Breast epithelium (tissue), 4 donors: ENCODE measurements around the gene REPIN1. TPM values are rescaled to one million over a fixed set of nuclear protein-coding genes. Genes with fewer than 3 reads are reported as not detected.
A peak's percentile ranks its signal among the peaks of the same experiment; 100 is the strongest.

ENCODE experiments used
- DNase-seq, 2 donors: peaks; one replicate each; pipeline ENCODE4 v3.0.0-alpha.2; 2019; ENCODE audit warnings: low spot score in 2 of 2
- H3K27ac ChIP-seq, 2 donors: fragments of 200-600 bp; sonication (generic) in 1 of 2; one replicate each; pipeline ENCODE4 v1.5.1; 2016 to 2019; ENCODE audit warnings: mild to moderate bottlenecking in 1 of 2
- H3K27me3 ChIP-seq, 2 donors: fragments of 200-600 bp; sonication (generic) in 1 of 2; one replicate each; pipeline versions ENCODE4 v1.5.1 to v1.6.0; 2017 to 2019; ENCODE audit warnings: control low read depth in 1 of 2, mild to moderate bottlenecking in 1 of 2
- H3K36me3 ChIP-seq: fragments of 200-600 bp; one replicate; pipeline ENCODE4 v1.5.1; 2019
- H3K4me1 ChIP-seq, 2 donors: fragments of 200-600 bp; sonication (generic); one replicate each; pipeline ENCODE4 v1.5.1; 2016 to 2019; ENCODE audit warnings: control low read depth in 1 of 2
- H3K4me3 ChIP-seq, 3 donors: fragments of 200-600 bp; sonication (generic); 1 replicate in 2 of 3; 2 replicates in 1 of 3; pipeline ENCODE4 v1.5.1; 2016 to 2019; ENCODE audit warnings: mild to moderate bottlenecking in 3 of 3, moderate library complexity in 2 of 3
- H3K9me3 ChIP-seq, 2 donors: fragments of 200-600 bp; sonication (generic) in 1 of 2; one replicate each; pipeline ENCODE4 v1.5.1; 2016 to 2019; ENCODE audit warnings: control low read depth in 1 of 2
- CTCF ChIP-seq, 3 donors: fragments of 450-650 bp; IDR thresholded peaks; one replicate each; pipeline ENCODE4 v1.5.1; 2016 to 2017; ENCODE audit warnings: antibody characterized with exemption in 3 of 3, mild to moderate bottlenecking in 3 of 3, moderate library complexity in 3 of 3
- POLR2A ChIP-seq: fragments of 450-650 bp; IDR thresholded peaks from one replicate; pipeline ENCODE4 v1.6.1; 2016; ENCODE audit warnings: antibody characterized with exemption, mild to moderate bottlenecking, moderate library complexity
- POLR2AphosphoS5 ChIP-seq, 3 donors: sonication (generic); formaldehyde crosslinking; IDR thresholded peaks; one replicate each; pipeline ENCODE4 v1.6.1; 2017; ENCODE audit warnings: antibody characterized with exemption in 3 of 3
- intact Hi-C: fragments of 100-400 bp; cut with DNase I; formaldehyde crosslinking; loops from one replicate; pipeline ENCODE4 v1.15.1; 2023; ENCODE audit warnings: low total_unique reads
- total RNA-seq, 3 donors: library from RNA; depleted of rRNA; stranded (reverse); fragments of >200 nt; gene quantifications; one replicate each; pipeline ENCODE4 v1.1.0, GENCODE V29; 2016

The REPIN1 gene
- total RNA-seq, 3 donors from 2014 or later, result 43.7 to 70.8 (median 68.2) TPM

- no peaks in the 10 kb centered on the region for H3K36me3 ChIP-seq
- no peaks in the 10 kb centered on the region for H3K9me3 ChIP-seq
- peak in 1 of 2 donors; percentile 7 for DNase-seq
- H3K27ac ChIP-seq, result no peak overlapping the region
- TF ChIP-seq CTCF (IDR thresholded peaks at IDR 0.05), result no peak
- no peak for TF ChIP-seq POLR2A
- TF ChIP-seq POLR2AphosphoS5 (IDR thresholded peaks at IDR 0.05), result no peak
- no peaks in the 10 kb centered on the region for H3K4me1 ChIP-seq
- H3K4me3 ChIP-seq, result no peak overlapping the region
- H3K27me3 ChIP-seq, result no peaks in the 10 kb centered on the region
- intact Hi-C loops, result no loop called here
Observed at GRCh38 chr7:150417863-150418262, 49.2 kb downstream of the REPIN1 start.

DNA sequence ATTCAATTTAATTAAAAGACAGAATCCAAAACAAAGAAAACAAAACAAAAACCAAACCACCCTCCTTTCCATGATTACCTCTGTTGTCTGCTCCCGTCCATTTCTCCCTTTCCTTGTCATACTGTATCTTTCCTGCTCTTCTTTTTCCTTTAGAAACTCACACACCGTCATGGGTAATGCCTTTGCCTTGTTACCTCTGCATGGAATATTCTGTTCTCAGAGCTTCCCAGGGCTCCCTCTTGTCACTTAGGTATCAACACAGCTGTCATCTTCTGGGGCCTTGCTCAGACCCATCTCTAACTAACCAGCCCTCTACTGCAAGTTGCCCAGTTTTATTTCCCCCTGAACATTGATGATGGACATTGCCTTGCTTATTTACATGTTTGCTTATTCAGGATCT lies 51.6 kb downstream of the REPIN1 start:
- no peaks in the 10 kb centered on the region for H3K27me3 ChIP-seq
- no peak for DNase-seq

DNA sequence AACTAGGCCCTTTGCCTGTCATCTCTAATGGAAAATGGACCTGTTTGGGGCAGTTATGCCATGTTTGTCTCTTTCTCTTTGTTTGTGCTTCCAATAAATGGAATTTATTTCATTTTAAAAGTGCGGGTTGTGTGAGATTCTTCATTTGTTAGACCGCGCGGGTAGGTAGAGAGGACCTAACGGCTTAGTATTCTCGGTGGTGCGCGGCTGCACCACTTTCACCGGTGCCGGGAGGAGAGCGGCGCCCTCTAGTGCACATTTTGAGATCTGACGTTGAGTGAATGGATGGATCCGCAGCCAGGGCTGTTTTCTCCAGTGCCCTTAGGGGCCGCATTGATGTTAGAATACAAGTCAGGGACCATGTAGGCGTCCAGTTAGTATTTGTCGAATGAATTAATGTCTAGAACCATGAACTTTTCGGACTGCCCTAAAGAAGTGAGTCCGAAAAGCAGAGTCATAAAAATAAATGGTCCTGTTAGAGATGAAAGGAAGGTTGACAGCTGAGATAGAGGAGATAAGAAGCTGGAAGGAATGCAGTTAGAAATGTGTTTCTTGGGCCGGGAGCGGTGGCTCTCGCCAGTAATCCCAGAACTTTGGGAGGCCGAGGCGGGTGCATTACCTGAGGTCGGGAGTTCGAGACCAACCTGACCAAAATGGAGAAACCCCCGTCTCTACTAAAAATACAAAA lies 52.5 kb downstream of the REPIN1 start:
- peak; percentile 59 to 84 for DNase-seq
- H3K9me3 ChIP-seq, result no peaks in the 10 kb centered on the region
- H3K36me3 ChIP-seq, result no peaks in the 10 kb centered on the region
- H3K4me3 ChIP-seq, result no peak overlapping the region
- no peaks in the 10 kb centered on the region for H3K27me3 ChIP-seq
- intact Hi-C loops, result no loop called here
- peak; percentile 56 to 81 (median 80) for TF ChIP-seq CTCF (IDR thresholded peaks at IDR 0.05)
- TF ChIP-seq POLR2AphosphoS5 (IDR thresholded peaks at IDR 0.05), result no peak
- no peaks in the 10 kb centered on the region for H3K4me1 ChIP-seq
- no peak overlapping the region for H3K27ac ChIP-seq

More for the DNA sequence above, 51.6 kb downstream of the REPIN1 start:
- H3K4me1 ChIP-seq, result no peaks in the 10 kb centered on the region
- intact Hi-C loops, result no loop called here
- TF ChIP-seq POLR2AphosphoS5 (IDR thresholded peaks at IDR 0.05), result no peak
- H3K27ac ChIP-seq, result no peak overlapping the region
- H3K36me3 ChIP-seq, result no peaks in the 10 kb centered on the region
- no peaks in the 10 kb centered on the region for H3K9me3 ChIP-seq
- no peak overlapping the region for H3K4me3 ChIP-seq

- H3K36me3 ChIP-seq, result no peaks in the 10 kb centered on the region
- no peaks in the 10 kb centered on the region for H3K4me1 ChIP-seq
- H3K27ac ChIP-seq, result no peak overlapping the region
- no peak for TF ChIP-seq POLR2A
- no peak for TF ChIP-seq POLR2AphosphoS5 (IDR thresholded peaks at IDR 0.05)
- TF ChIP-seq CTCF (IDR thresholded peaks at IDR 0.05), result no peak
- H3K27me3 ChIP-seq, result no peaks in the 10 kb centered on the region
- DNase-seq, result no peak
- intact Hi-C loops, result no loop called here
- H3K4me3 ChIP-seq, result no peak overlapping the region
- H3K9me3 ChIP-seq, result no peaks in the 10 kb centered on the region
Observed at GRCh38 chr7:150421831-150422230, 53.2 kb downstream of the REPIN1 start.

Other genes starting within 250 kb of the REPIN1 start
- 10 to 100 TPM in 2 of 3 donors, 1 to 10 TPM in 1; 8.0 to 23.4 (median 15.4) TPM for gene LRRC61, start 45.5 kb upstream of the REPIN1 start, total RNA-seq
- 10 to 100 TPM in 2 of 3 donors, 1 to 10 TPM in 1; 5.0 to 54.0 (median 30.2) TPM for gene ACTR3C, start 45.3 kb upstream of the REPIN1 start, total RNA-seq
- gene RARRES2, start 27.2 kb upstream of the REPIN1 start, total RNA-seq, result 100 to 1,000 TPM; 156 to 297 (median 267) TPM
- 1 to 10 TPM; 1.9 to 5.7 (median 4.6) TPM for gene ZNF775, start 10.5 kb downstream of the REPIN1 start, total RNA-seq
- gene GIMAP8, start 81.8 kb downstream of the REPIN1 start, total RNA-seq, result 10 to 100 TPM in 2 of 3 donors, 1 to 10 TPM in 1; 7.2 to 11.5 (median 10.4) TPM
- gene GIMAP7, start 146.1 kb downstream of the REPIN1 start, total RNA-seq, result 10 to 100 TPM in 2 of 3 donors, 1 to 10 TPM in 1; 9.4 to 22.1 (median 15.7) TPM
- gene GIMAP4, start 198.6 kb downstream of the REPIN1 start, total RNA-seq, result 10 to 100 TPM; 19.3 to 29.8 (median 29.2) TPM